ENCODE data around the gene NOS1AP.

The NOS1AP gene

DNA sequence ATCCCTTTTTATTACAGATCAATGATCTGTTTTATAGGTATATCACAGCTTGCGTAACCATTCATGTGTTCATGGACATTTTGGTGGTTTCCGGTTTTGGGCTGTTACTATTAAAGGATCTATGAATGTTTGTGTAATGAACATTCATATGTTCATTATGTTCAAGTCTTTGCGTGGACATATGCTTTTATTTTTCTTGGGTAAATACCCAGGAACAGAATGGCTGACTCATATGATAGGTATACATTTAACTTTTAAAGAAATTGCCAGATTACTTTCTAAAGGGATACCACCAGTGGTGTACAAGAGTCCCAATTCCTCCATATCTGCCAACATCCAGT, 233.5 kb downstream of the NOS1AP start:
- Histone ChIP-seq H3K4me1 (ENCODE audit: control insufficient read depth, insufficient read depth, low read depth, low read length) (peaks cover 6% of the 10 kb centered on the region), H2BK5ac (ENCODE audit: low read depth, low read length, poor library complexity, severe bottlenecking) (no peak overlapping the region), H3K4me3 (ENCODE audit: insufficient read depth in 1 of 2, low read depth in 1 of 2, low read length in 2 of 2) (no peak overlapping the region), H4K8ac (ENCODE audit: low read length) (no peak overlapping the region), H3K79me1 (replicated peaks; ENCODE audit: low read length, poor library complexity, severe bottlenecking) (no peaks in the 10 kb centered on the region), H2BK120ac (ENCODE audit: low read depth, low read length) (no peak overlapping the region), H4K91ac (ENCODE audit: low read length) (no peak overlapping the region), H3K4me2 (ENCODE audit: low read length, poor library complexity, severe bottlenecking) (no peak overlapping the region), H2BK15ac (ENCODE audit: low read depth, poor library complexity, severe bottlenecking) (no peak overlapping the region), H3K9ac (ENCODE audit: low read length) (no peak overlapping the region), H3K9me3 (ENCODE audit: control insufficient read depth, low read length) (no peaks in the 10 kb centered on the region), H3K36me3 (ENCODE audit: control insufficient read depth in 1 of 2, insufficient read depth in 2 of 2, low read depth in 1 of 2, low read length in 2 of 2) (no peaks in the 10 kb centered on the region), H3K14ac (ENCODE audit: low read length in 2 of 2) (no peak overlapping the region), H3K4ac (ENCODE audit: low read depth in 1 of 2, low read length in 2 of 2) (no peak overlapping the region), H2BK12ac (ENCODE audit: low read length in 2 of 2) (no peak overlapping the region), H2AFZ (ENCODE audit: low read depth, low read length) (no peak overlapping the region), H3K23ac (ENCODE audit: low read length in 2 of 2) (no peak overlapping the region), H3K18ac (ENCODE audit: low read depth in 1 of 2, low read length in 2 of 2) (no peak overlapping the region), H3K27ac (ENCODE audit: low read length, poor library complexity, severe bottlenecking) (no peak overlapping the region), H3K27me3 (ENCODE audit: control insufficient read depth in 1 of 2, insufficient read depth in 1 of 2, low read length in 2 of 2) (peaks cover 0 to 14% of the 10 kb centered on the region in 2 experiments), H2AK5ac (ENCODE audit: low read length, severe bottlenecking) (no peak overlapping the region)
- no peak for DNase-seq
- WGBS, result 77% methylated on average over 3 of the region's 3 CpGs

DNA sequence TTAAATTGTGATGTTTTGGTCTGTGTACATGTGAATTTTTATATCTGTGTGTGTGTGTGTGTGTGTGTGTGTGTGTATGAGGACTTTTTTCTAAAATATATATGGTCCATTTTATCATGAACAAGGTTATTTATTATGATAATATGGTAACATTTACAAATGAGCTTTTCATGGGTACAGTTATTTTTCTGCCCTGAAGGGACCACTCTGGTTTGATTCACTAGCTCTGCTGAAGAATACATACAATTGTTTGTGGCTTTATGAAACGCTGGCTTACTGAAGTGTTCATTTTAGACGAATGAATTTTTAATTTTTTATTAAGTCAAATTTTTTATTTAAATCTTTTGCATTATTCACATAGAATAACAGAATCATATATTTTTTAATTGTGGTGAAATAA, 235.2 kb downstream of the NOS1AP start:
- no peak overlapping the region for H2AFZ ChIP-seq (ENCODE audit: low read depth, low read length)

DNA sequence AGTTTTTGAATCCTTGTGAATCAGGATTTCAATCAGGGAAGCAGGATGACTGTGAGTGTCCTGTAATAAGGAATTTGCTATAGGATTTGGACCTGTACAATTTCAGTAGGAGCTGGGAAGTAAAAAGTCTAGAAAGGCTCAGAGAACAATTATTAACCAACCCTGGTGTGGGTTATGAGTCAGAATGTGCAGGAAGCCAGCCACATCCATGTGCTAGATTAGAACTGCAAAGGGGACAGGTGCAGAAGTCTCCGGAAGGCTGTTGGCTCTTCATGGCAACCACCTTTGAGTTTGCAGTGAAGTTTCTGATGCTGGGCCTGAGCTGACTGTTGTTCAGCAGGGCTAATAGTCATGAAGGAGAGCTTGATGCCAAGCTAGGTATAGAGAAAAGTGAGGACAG, 236.5 kb downstream of the NOS1AP start:
- peaks cover 7% of the 10 kb centered on the region for H3K9me3 ChIP-seq (ENCODE audit: control insufficient read depth, low read length)
- H2BK5ac ChIP-seq (ENCODE audit: low read depth, low read length, poor library complexity, severe bottlenecking), result no peak overlapping the region
- H3K4me1 ChIP-seq (ENCODE audit: control insufficient read depth, insufficient read depth, low read depth, low read length), result peaks cover 8% of the 10 kb centered on the region
- no peak overlapping the region for H2BK12ac ChIP-seq (ENCODE audit: low read length in 2 of 2)
- H3K4ac ChIP-seq (ENCODE audit: low read depth in 1 of 2, low read length in 2 of 2), result no peak overlapping the region
- DNase-seq, result no peak
- H3K18ac ChIP-seq (ENCODE audit: low read depth in 1 of 2, low read length in 2 of 2), result no peak overlapping the region
- H2AFZ ChIP-seq (ENCODE audit: low read depth, low read length), result no peak overlapping the region
- H3K14ac ChIP-seq (ENCODE audit: low read length in 2 of 2), result no peak overlapping the region
- H3K23ac ChIP-seq (ENCODE audit: low read length in 2 of 2), result no peak overlapping the region
- no peak overlapping the region for H4K8ac ChIP-seq (ENCODE audit: low read length)
- H3K4me2 ChIP-seq (ENCODE audit: low read length, poor library complexity, severe bottlenecking), result no peak overlapping the region
- no peak overlapping the region for H4K91ac ChIP-seq (ENCODE audit: low read length)
- no peak overlapping the region for H2AK5ac ChIP-seq (ENCODE audit: low read length, severe bottlenecking)
- peaks cover 0 to 3% of the 10 kb centered on the region in 2 experiments for H3K27me3 ChIP-seq (ENCODE audit: control insufficient read depth in 1 of 2, insufficient read depth in 1 of 2, low read length in 2 of 2)
- H3K79me1 ChIP-seq (replicated peaks; ENCODE audit: low read length, poor library complexity, severe bottlenecking), result no peaks in the 10 kb centered on the region
- H3K27ac ChIP-seq (ENCODE audit: low read length, poor library complexity, severe bottlenecking), result peak overlapping the region; percentile 26
- WGBS, result 100% methylated on average over 1 of the region's 1 CpG
- H3K36me3 ChIP-seq (ENCODE audit: control insufficient read depth in 1 of 2, insufficient read depth in 2 of 2, low read depth in 1 of 2, low read length in 2 of 2), result no peaks in the 10 kb centered on the region
- H2BK120ac ChIP-seq (ENCODE audit: low read depth, low read length), result no peak overlapping the region
- no peak overlapping the region for H3K9ac ChIP-seq (ENCODE audit: low read length)
- no peak overlapping the region for H3K4me3 ChIP-seq (ENCODE audit: insufficient read depth in 1 of 2, low read depth in 1 of 2, low read length in 2 of 2)
- H2BK15ac ChIP-seq (ENCODE audit: low read depth, poor library complexity, severe bottlenecking), result no peak overlapping the region

More for the DNA sequence above, 235.2 kb downstream of the NOS1AP start:
- Histone ChIP-seq H3K27ac (ENCODE audit: low read length, poor library complexity, severe bottlenecking) (no peak overlapping the region), H4K8ac (ENCODE audit: low read length) (no peak overlapping the region), H2AK5ac (ENCODE audit: low read length, severe bottlenecking) (no peak overlapping the region), H3K4me3 (ENCODE audit: insufficient read depth in 1 of 2, low read depth in 1 of 2, low read length in 2 of 2) (no peak overlapping the region), H3K79me1 (replicated peaks; ENCODE audit: low read length, poor library complexity, severe bottlenecking) (no peaks in the 10 kb centered on the region), H3K4ac (ENCODE audit: low read depth in 1 of 2, low read length in 2 of 2) (no peak overlapping the region), H3K18ac (ENCODE audit: low read depth in 1 of 2, low read length in 2 of 2) (no peak overlapping the region), H3K36me3 (ENCODE audit: control insufficient read depth in 1 of 2, insufficient read depth in 2 of 2, low read depth in 1 of 2, low read length in 2 of 2) (no peaks in the 10 kb centered on the region), H3K9ac (ENCODE audit: low read length) (no peak overlapping the region), H3K4me1 (ENCODE audit: control insufficient read depth, insufficient read depth, low read depth, low read length) (peaks cover 6% of the 10 kb centered on the region), H2BK12ac (ENCODE audit: low read length in 2 of 2) (no peak overlapping the region), H3K9me3 (ENCODE audit: control insufficient read depth, low read length) (peaks cover 7% of the 10 kb centered on the region), H4K91ac (ENCODE audit: low read length) (no peak overlapping the region), H3K23ac (ENCODE audit: low read length in 2 of 2) (no peak overlapping the region), H3K14ac (ENCODE audit: low read length in 2 of 2) (no peak overlapping the region), H3K4me2 (ENCODE audit: low read length, poor library complexity, severe bottlenecking) (no peak overlapping the region), H2BK15ac (ENCODE audit: low read depth, poor library complexity, severe bottlenecking) (no peak overlapping the region), H3K27me3 (ENCODE audit: control insufficient read depth in 1 of 2, insufficient read depth in 1 of 2, low read length in 2 of 2) (peaks cover 0 to 9% of the 10 kb centered on the region in 2 experiments), H2BK5ac (ENCODE audit: low read depth, low read length, poor library complexity, severe bottlenecking) (no peak overlapping the region), H2BK120ac (ENCODE audit: low read depth, low read length) (no peak overlapping the region)
- no peak for DNase-seq
- WGBS, result no CpG with 5 or more reads among the region's 2 CpGs

DNA sequence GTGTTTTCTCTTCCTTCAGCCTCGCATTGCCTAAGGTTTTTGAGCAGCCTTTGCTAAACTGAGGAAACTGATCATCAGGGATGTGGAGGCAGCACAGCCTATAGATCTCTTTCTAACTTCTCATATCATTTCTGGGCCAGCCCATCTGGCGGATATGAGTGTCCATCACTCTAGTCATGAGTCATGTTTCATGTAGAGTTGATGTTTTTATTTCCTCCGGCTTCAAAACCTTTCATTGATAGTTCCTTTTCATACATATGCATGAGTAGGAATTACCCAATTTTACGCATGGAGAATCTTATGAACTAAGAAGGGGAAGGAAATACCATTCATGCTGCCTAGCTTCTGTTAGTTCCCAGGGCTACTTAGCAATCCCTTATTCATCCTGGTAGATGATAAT, 240.8 kb downstream of the NOS1AP start:
- Histone ChIP-seq H3K36me3 (ENCODE audit: control insufficient read depth in 1 of 2, insufficient read depth in 2 of 2, low read depth in 1 of 2, low read length in 2 of 2) (no peaks in the 10 kb centered on the region), H2AFZ (ENCODE audit: low read depth, low read length) (no peak overlapping the region), H2BK15ac (ENCODE audit: low read depth, poor library complexity, severe bottlenecking) (no peak overlapping the region), H3K4me3 (ENCODE audit: insufficient read depth in 1 of 2, low read depth in 1 of 2, low read length in 2 of 2) (no peak overlapping the region), H2BK12ac (ENCODE audit: low read length in 2 of 2) (no peak overlapping the region), H3K9ac (ENCODE audit: low read length) (no peak overlapping the region), H2BK5ac (ENCODE audit: low read depth, low read length, poor library complexity, severe bottlenecking) (no peak overlapping the region), H4K91ac (ENCODE audit: low read length) (no peak overlapping the region), H3K27ac (ENCODE audit: low read length, poor library complexity, severe bottlenecking) (no peak overlapping the region), H3K23ac (ENCODE audit: low read length in 2 of 2) (no peak overlapping the region), H3K4me1 (ENCODE audit: control insufficient read depth, insufficient read depth, low read depth, low read length) (peaks cover 5% of the 10 kb centered on the region), H2AK5ac (ENCODE audit: low read length, severe bottlenecking) (no peak overlapping the region), H2BK120ac (ENCODE audit: low read depth, low read length) (no peak overlapping the region), H3K27me3 (ENCODE audit: control insufficient read depth in 1 of 2, insufficient read depth in 1 of 2, low read length in 2 of 2) (peaks cover 0 to 3% of the 10 kb centered on the region in 2 experiments), H3K14ac (ENCODE audit: low read length in 2 of 2) (no peak overlapping the region), H3K18ac (ENCODE audit: low read depth in 1 of 2, low read length in 2 of 2) (no peak overlapping the region), H4K8ac (ENCODE audit: low read length) (no peak overlapping the region), H3K4me2 (ENCODE audit: low read length, poor library complexity, severe bottlenecking) (no peak overlapping the region), H3K9me3 (ENCODE audit: control insufficient read depth, low read length) (peaks cover 7% of the 10 kb centered on the region), H3K79me1 (replicated peaks; ENCODE audit: low read length, poor library complexity, severe bottlenecking) (no peaks in the 10 kb centered on the region), H3K4ac (ENCODE audit: low read depth in 1 of 2, low read length in 2 of 2) (no peak overlapping the region)
- WGBS, result 98% methylated on average over 2 of the region's 4 CpGs
- DNase-seq, result no peak
